HFFc6 (cell line): ENCODE data around the gene CHD1L. TPM values are rescaled to one million over a fixed set of nuclear protein-coding genes. Genes with fewer than 3 reads are reported as not detected.
A peak's percentile ranks its signal among the peaks of the same experiment; 100 is the strongest.
"Not testable (repeated sequence)": the region's sequence is repeated elsewhere in the genome, so short reads cannot be mapped to it uniquely, and the experiment has no call there.

Experiments used
- DNase-seq: peaks from one replicate; pipeline ENCODE4 v3.0.0-alpha.2; 2018
- H3K27ac Mint-ChIP-seq: 2 replicates; pipeline ENCODE4 v1.8.0; 2020; ENCODE audit warnings: mild to moderate bottlenecking, mixed read lengths
- H3K27me3 Mint-ChIP-seq: 2 replicates; pipeline ENCODE4 v1.8.0; 2021; ENCODE audit warnings: mild to moderate bottlenecking, moderate library complexity, mixed read lengths; ENCODE audit not compliant: insufficient read depth
- H3K36me3 Mint-ChIP-seq: 2 replicates; pipeline ENCODE4 v1.8.0; 2021; ENCODE audit warnings: low read depth, mixed read lengths
- H3K4me1 Mint-ChIP-seq: 2 replicates; pipeline ENCODE4 v1.8.0; 2020; ENCODE audit warnings: low read depth, mixed read lengths
- H3K4me3 Mint-ChIP-seq: 2 replicates; pipeline ENCODE4 v1.8.0; 2020; ENCODE audit warnings: mild to moderate bottlenecking, moderate library complexity, mixed read lengths
- H3K9me3 Mint-ChIP-seq: 2 replicates; pipeline ENCODE4 v1.8.0; 2020; ENCODE audit warnings: mild to moderate bottlenecking, mixed read lengths
- CTCF ChIP-seq: fragments of 200-600 bp; sonication (generic); IDR thresholded peaks from 2 replicates; pipeline ENCODE4 v1.5.0; 2021; ENCODE audit warnings: antibody characterized with exemption, mild to moderate bottlenecking
- total RNA-seq, 6 experiments: library from RNA; stranded (reverse); fragmentation: NEBNext Ultra II Directional; extraction: Animal tissue kit (Norgen Biotek cat#: 25700); gene quantifications; 2 replicates in 1 of 6; 3 replicates in 5 of 6; pipeline ENCODE4 v1.2.3, GENCODE V29; 2021

The CHD1L gene
- total RNA-seq, 6 experiments from 2014 or later = 34.4 to 43.2 (median 38.0) TPM

GRCh38 chr1:147238925-147239820 is 3.3 kb upstream of the CHD1L start:
- peaks cover 6% of the 10 kb centered on the region; the same call in 1 of the 2 replicates for H3K27me3 Mint-ChIP-seq
- H3K9me3 Mint-ChIP-seq = no peaks in the 10 kb centered on the region
- H3K4me1 Mint-ChIP-seq = peaks cover 13% of the 10 kb centered on the region
- no peak for TF ChIP-seq CTCF
- no peaks in the 10 kb centered on the region for H3K36me3 Mint-ChIP-seq
- H3K4me3 Mint-ChIP-seq = no peak overlapping the region
- H3K27ac Mint-ChIP-seq = no peak overlapping the region
- no peak for DNase-seq

- H3K4me3 Mint-ChIP-seq, H3K27me3 Mint-ChIP-seq, H3K9me3 Mint-ChIP-seq, DNase-seq, H3K27ac Mint-ChIP-seq, H3K36me3 Mint-ChIP-seq: not testable (repeated sequence)
- peaks cover 23% of the 10 kb centered on the region for H3K4me1 Mint-ChIP-seq
These were observed 2.3 kb upstream of the CHD1L start for GRCh38 chr1:147240131-147240721.

- no peak for TF ChIP-seq CTCF
- Mint-ChIP-seq H3K36me3 (peaks cover 4% of the 10 kb centered on the region; the same call in 1 of the 2 replicates), H3K4me3 (peak overlapping the region; percentile 84), H3K27ac (peak overlapping the region; percentile 54; the same call in 1 of the 2 replicates), H3K4me1 (peaks cover 40% of the 10 kb centered on the region), H3K9me3 (no peaks in the 10 kb centered on the region), H3K27me3 (peaks cover 5% of the 10 kb centered on the region; the same call in 1 of the 2 replicates)
- DNase-seq = no peak
These were observed 493 bp upstream of the CHD1L start for GRCh38 chr1:147241934-147242448.

GRCh38 chr1:147243228-147243685 is 773 bp downstream of the CHD1L start:
- no peak; the same call in 1 of the 2 replicates for TF ChIP-seq CTCF
- Mint-ChIP-seq H3K9me3 (no peaks in the 10 kb centered on the region), H3K4me3 (peak overlapping the region; percentile 84), H3K36me3 (peaks cover 4% of the 10 kb centered on the region; the same call in 1 of the 2 replicates), H3K4me1 (peaks cover 50% of the 10 kb centered on the region), H3K27me3 (peaks cover 5% of the 10 kb centered on the region; the same call in 1 of the 2 replicates), H3K27ac (peak overlapping the region; percentile 83)
- peak; percentile 77 for DNase-seq

- no peak for TF ChIP-seq CTCF
- no peaks in the 10 kb centered on the region for H3K9me3 Mint-ChIP-seq
- peaks cover 5% of the 10 kb centered on the region; the same call in 1 of the 2 replicates for H3K27me3 Mint-ChIP-seq
- DNase-seq = no peak
- peaks cover 50% of the 10 kb centered on the region for H3K4me1 Mint-ChIP-seq
- peaks cover 4% of the 10 kb centered on the region; the same call in 1 of the 2 replicates for H3K36me3 Mint-ChIP-seq
- peak overlapping the region; percentile 84 for H3K4me3 Mint-ChIP-seq
- peak overlapping the region; percentile 83 for H3K27ac Mint-ChIP-seq
These were observed 1.4 kb downstream of the CHD1L start for GRCh38 chr1:147243841-147244240.
